ENCODE measurements around the gene CARD8.

GRCh38 chr19:48248081-48248833 lies 7.5 kb downstream of the CARD8 start:
- no peak for TF ChIP-seq EZH2 (IDR thresholded peaks at IDR 0.05; ENCODE audit: borderline replicate concordance, low read length)
- TF ChIP-seq CTCF (conservative IDR thresholded peaks at IDR 0.05 in 1 of 2, IDR thresholded peaks at IDR 0.05 in 1 of 2; ENCODE audit: extremely low read depth in 1 of 2, insufficient read depth in 1 of 2, low read depth in 1 of 2, low read length in 2 of 2), result no peak

Measured in mammary epithelial cell (primary cell).